Measurements from ENCODE around the gene SERF2. TPM values are rescaled to one million over a fixed set of nuclear protein-coding genes. Genes with fewer than 3 reads are reported as not detected.
"Not testable (repeated sequence)": the region's sequence is repeated elsewhere in the genome, so short reads cannot be mapped to it uniquely, and the experiment has no call there.

Gene SERF2
- total RNA-seq, 1 donor from 2014 or later, result 1,230 TPM

GRCh38 chr15:43830691-43831275 is 38.7 kb downstream of the SERF2 start:
- DNase-seq, result not testable (repeated sequence)

DNA sequence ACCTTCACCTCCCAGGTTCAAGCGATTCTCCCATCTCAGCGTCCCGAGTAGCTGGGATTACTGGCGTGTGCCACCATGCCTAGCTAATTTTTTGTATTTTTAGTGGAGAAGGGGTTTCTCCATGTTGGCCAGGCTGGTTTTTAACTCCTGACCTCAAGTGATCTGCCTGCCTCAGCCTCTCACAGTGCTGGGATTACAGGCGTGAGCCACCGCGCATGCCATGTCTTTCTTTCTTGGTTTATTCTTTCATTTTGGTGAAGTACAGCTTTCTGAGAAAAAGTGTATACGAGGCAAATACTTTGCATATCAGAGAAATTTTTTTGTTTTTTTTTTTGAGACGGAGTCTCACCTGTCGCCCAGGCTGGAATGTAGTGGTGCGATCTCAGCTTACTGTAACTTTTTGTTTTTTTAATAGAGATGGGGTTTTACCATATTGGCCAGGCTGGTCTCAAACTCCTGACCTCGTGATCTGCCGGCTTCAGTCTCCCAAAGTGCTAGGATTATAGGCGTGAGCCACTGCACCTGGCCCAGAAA is 39.5 kb downstream of the SERF2 start:
- DNase-seq, result not testable (repeated sequence)

DNA sequence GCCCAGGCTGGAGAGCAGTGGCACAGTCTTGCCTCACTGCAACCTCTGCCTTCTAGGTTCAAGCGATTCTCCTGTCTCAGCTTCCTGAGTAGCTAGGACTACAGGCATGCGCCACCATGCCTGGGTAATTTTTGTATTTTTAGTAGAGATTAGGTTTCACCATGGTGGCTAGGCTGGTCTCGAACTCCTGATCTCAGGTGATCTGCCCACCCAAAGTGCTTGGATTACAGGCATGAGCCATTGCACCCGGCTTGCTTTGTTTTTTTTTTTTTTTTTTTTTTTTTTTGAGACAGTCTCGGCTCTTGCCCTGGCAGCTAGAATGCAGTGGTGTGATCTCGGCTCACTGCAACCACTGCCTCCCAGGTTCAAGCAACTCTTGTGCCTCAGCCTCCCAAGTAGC is 40.4 kb downstream of the SERF2 start:
- not testable (repeated sequence) for DNase-seq

GRCh38 chr15:43845421-43845820 is 53.3 kb downstream of the SERF2 start:
- no peak for DNase-seq

Other genes starting within 250 kb of the SERF2 start
- gene PPIP5K1, start 202.1 kb upstream of the SERF2 start, total RNA-seq, result 8.8 and 15.0 TPM in 2 replicates
- not detected in 2 replicates for gene CKMT1B, start 198.3 kb upstream of the SERF2 start, total RNA-seq
- 0.33 TPM in 1 of 2 replicates, not detected in the other for gene STRC, start 173.5 kb upstream of the SERF2 start, total RNA-seq
- 0.17 and 0.33 TPM in 2 replicates for gene CATSPER2, start 143.5 kb upstream of the SERF2 start, total RNA-seq
- not detected in 2 replicates for gene CKMT1A, start 98.5 kb upstream of the SERF2 start, total RNA-seq
- 155 and 423 TPM in 2 replicates for gene PDIA3, start 45.9 kb upstream of the SERF2 start, total RNA-seq
- 2.9 and 5.4 TPM in 2 replicates for gene ELL3, start 15.4 kb upstream of the SERF2 start, total RNA-seq
- gene SERINC4, start 7.9 kb downstream of the SERF2 start, total RNA-seq, result not detected in 2 replicates
- gene HYPK, start 8.3 kb downstream of the SERF2 start, total RNA-seq, result 2.9 and 4.6 TPM in 2 replicates
- 36.1 and 41.1 TPM in 2 replicates for gene MFAP1, start 32.4 kb downstream of the SERF2 start, total RNA-seq
- 10.4 and 17.8 TPM in 2 replicates for gene WDR76, start 34.7 kb downstream of the SERF2 start, total RNA-seq

Data from dermis blood vessel endothelial cell (primary cell).